ENCODE results near the gene KIF7. TPM values are rescaled to one million over a fixed set of nuclear protein-coding genes. Genes with fewer than 3 reads are reported as not detected.

KIF7 gene
- total RNA-seq, 3 donors from 2014 or later: 10.1 to 14.4 (median 10.5) TPM

- Histone ChIP-seq H3K4me1 (no peaks in the 10 kb centered on the region), H3K27ac (no peak overlapping the region), H3K27me3 (no peaks in the 10 kb centered on the region), H3K36me3 (no peaks in the 10 kb centered on the region), H3K9me3 (no peaks in the 10 kb centered on the region), H3K4me3 (no peak overlapping the region)
- intact Hi-C loops (cut with DNase I; ENCODE audit: low total_unique reads): loop anchor here (10.0 kb wide), 1 partner anchor 107 kb away; the partner anchor contains the start of gene MESP1
- TF ChIP-seq POLR2AphosphoS5 (IDR thresholded peaks at IDR 0.05) (no peak), POLR2A (IDR thresholded peaks at IDR 0.05) (no peak)
- TF ChIP-seq, protein P1, sequence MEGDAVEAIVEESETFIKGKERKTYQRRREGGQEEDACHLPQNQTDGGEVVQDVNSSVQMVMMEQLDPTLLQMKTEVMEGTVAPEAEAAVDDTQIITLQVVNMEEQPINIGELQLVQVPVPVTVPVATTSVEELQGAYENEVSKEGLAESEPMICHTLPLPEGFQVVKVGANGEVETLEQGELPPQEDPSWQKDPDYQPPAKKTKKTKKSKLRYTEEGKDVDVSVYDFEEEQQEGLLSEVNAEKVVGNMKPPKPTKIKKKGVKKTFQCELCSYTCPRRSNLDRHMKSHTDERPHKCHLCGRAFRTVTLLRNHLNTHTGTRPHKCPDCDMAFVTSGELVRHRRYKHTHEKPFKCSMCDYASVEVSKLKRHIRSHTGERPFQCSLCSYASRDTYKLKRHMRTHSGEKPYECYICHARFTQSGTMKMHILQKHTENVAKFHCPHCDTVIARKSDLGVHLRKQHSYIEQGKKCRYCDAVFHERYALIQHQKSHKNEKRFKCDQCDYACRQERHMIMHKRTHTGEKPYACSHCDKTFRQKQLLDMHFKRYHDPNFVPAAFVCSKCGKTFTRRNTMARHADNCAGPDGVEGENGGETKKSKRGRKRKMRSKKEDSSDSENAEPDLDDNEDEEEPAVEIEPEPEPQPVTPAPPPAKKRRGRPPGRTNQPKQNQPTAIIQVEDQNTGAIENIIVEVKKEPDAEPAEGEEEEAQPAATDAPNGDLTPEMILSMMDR (IDR thresholded peaks at IDR 0.05): peak in 2 of 3 donors; percentile 69 to 79
- DNase-seq (ENCODE audit: low spot score in 2 of 2): peak; percentile 56 to 78
These were observed 7.9 kb downstream of the KIF7 start for GRCh38 chr15:89647191-89647851.

GRCh38 chr15:89646416-89647141, 8.7 kb downstream of the KIF7 start:
- no peak for DNase-seq (ENCODE audit: low spot score in 2 of 2)
- Histone ChIP-seq H3K4me1 (no peaks in the 10 kb centered on the region), H3K36me3 (no peaks in the 10 kb centered on the region), H3K27me3 (no peaks in the 10 kb centered on the region), H3K27ac (no peak overlapping the region), H3K9me3 (no peaks in the 10 kb centered on the region), H3K4me3 (no peak overlapping the region)
- TF ChIP-seq, protein P1 (IDR thresholded peaks at IDR 0.05): no peak
- TF ChIP-seq POLR2AphosphoS5 (IDR thresholded peaks at IDR 0.05): no peak
- TF ChIP-seq POLR2A (IDR thresholded peaks at IDR 0.05): no peak
- intact Hi-C loops (cut with DNase I; ENCODE audit: low total_unique reads): loop anchor here (10.0 kb wide), 1 partner anchor 108 kb away; the partner anchor contains the start of gene MESP1

- H3K27ac ChIP-seq: no peak overlapping the region
- TF ChIP-seq, protein P1 (IDR thresholded peaks at IDR 0.05): no peak
- no peak for TF ChIP-seq POLR2A (IDR thresholded peaks at IDR 0.05)
- no peak for TF ChIP-seq POLR2AphosphoS5 (IDR thresholded peaks at IDR 0.05)
- DNase-seq (ENCODE audit: low spot score in 2 of 2): no peak
- H3K9me3 ChIP-seq: no peaks in the 10 kb centered on the region
- no peaks in the 10 kb centered on the region for H3K27me3 ChIP-seq
- no peaks in the 10 kb centered on the region for H3K36me3 ChIP-seq
- no peak overlapping the region for H3K4me3 ChIP-seq
- H3K4me1 ChIP-seq: no peaks in the 10 kb centered on the region
- intact Hi-C loops (cut with DNase I; ENCODE audit: low total_unique reads): loop anchor here (10.0 kb wide), 1 partner anchor 109 kb away; the partner anchor contains the start of gene MESP1
These were observed 9.6 kb downstream of the KIF7 start for GRCh38 chr15:89645680-89646079.

GRCh38 chr15:89642106-89642505, 13.2 kb downstream of the KIF7 start:
- intact Hi-C loops (cut with DNase I; ENCODE audit: low total_unique reads): loop anchor here (10.0 kb wide), 1 partner anchor 113 kb away; the partner anchor contains the start of gene MESP1
- Histone ChIP-seq H3K4me1 (no peaks in the 10 kb centered on the region), H3K36me3 (no peaks in the 10 kb centered on the region), H3K27me3 (no peaks in the 10 kb centered on the region), H3K4me3 (no peak overlapping the region), H3K9me3 (no peaks in the 10 kb centered on the region), H3K27ac (no peak overlapping the region)
- TF ChIP-seq, protein P1 (IDR thresholded peaks at IDR 0.05): no peak
- TF ChIP-seq POLR2AphosphoS5 (IDR thresholded peaks at IDR 0.05) (no peak), POLR2A (IDR thresholded peaks at IDR 0.05) (no peak)
- no peak for DNase-seq (ENCODE audit: low spot score in 2 of 2)

- TF ChIP-seq, protein P1 (IDR thresholded peaks at IDR 0.05): no peak
- TF ChIP-seq POLR2A (IDR thresholded peaks at IDR 0.05): no peak
- TF ChIP-seq POLR2AphosphoS5 (IDR thresholded peaks at IDR 0.05): no peak
- no peaks in the 10 kb centered on the region for H3K27me3 ChIP-seq
- DNase-seq (ENCODE audit: low spot score in 2 of 2): no peak
- no peaks in the 10 kb centered on the region for H3K36me3 ChIP-seq
- H3K4me3 ChIP-seq: no peak overlapping the region
- no peak overlapping the region for H3K27ac ChIP-seq
- no peaks in the 10 kb centered on the region for H3K9me3 ChIP-seq
- intact Hi-C loops (cut with DNase I; ENCODE audit: low total_unique reads): loop anchor here (10.0 kb wide), 1 partner anchor 114 kb away; the partner anchor contains the start of gene MESP1
- no peaks in the 10 kb centered on the region for H3K4me1 ChIP-seq
These were observed 14.2 kb downstream of the KIF7 start for GRCh38 chr15:89641053-89641452.

Measured in breast epithelium (tissue), 4 donors.